ENCODE results near the gene PEX10.

GRCh38 chr1:2413495-2414296 lies 1.3 kb upstream of the PEX10 start:
- TF ChIP-seq, protein P1, sequence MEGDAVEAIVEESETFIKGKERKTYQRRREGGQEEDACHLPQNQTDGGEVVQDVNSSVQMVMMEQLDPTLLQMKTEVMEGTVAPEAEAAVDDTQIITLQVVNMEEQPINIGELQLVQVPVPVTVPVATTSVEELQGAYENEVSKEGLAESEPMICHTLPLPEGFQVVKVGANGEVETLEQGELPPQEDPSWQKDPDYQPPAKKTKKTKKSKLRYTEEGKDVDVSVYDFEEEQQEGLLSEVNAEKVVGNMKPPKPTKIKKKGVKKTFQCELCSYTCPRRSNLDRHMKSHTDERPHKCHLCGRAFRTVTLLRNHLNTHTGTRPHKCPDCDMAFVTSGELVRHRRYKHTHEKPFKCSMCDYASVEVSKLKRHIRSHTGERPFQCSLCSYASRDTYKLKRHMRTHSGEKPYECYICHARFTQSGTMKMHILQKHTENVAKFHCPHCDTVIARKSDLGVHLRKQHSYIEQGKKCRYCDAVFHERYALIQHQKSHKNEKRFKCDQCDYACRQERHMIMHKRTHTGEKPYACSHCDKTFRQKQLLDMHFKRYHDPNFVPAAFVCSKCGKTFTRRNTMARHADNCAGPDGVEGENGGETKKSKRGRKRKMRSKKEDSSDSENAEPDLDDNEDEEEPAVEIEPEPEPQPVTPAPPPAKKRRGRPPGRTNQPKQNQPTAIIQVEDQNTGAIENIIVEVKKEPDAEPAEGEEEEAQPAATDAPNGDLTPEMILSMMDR (IDR thresholded peaks at IDR 0.05; ENCODE audit: borderline replicate concordance, extremely low read depth, low read length, poor library complexity, severe bottlenecking): no peak
- TF ChIP-seq EZH2 (IDR thresholded peaks at IDR 0.05; ENCODE audit: borderline replicate concordance, low read depth, low read length, severe bottlenecking): no peak

Data from DND-41 (cell line).